GM12878 (cell line): ENCODE measurements around the gene CAB39. TPM values are rescaled to one million over a fixed set of nuclear protein-coding genes. Genes with fewer than 3 reads are reported as not detected.

Experiments used
- ATAC-seq: fragments of 200-7000 bp; cut with Tn5 transposase; 3 replicates; pipeline ENCODE4 v1.9.1; 2020; ENCODE audit warnings: mild to moderate bottlenecking, moderate library complexity
- BruUV-seq: library from RNA; stranded (reverse); fragments of 400-500 nt; replicated peaks from 2 replicates; lab custom pipeline; 2021; lab: Mats Ljungman, UMichigan
- CTCF ChIA-PET: fragments of 300-600 bp; sonication (Branson Sonifier 250); formaldehyde crosslinking; extraction: SDS; loops from one replicate; lab custom pipeline; 2021; ENCODE audit warnings: inconsistent platforms; lab: Yijun Ruan, JAX
- POLR2A ChIA-PET: fragments of 350-600 bp; formaldehyde crosslinking; extraction: SDS; loops from one replicate; lab custom pipeline; 2021; ENCODE audit warnings: inconsistent platforms; lab: Charles Lee
- RAD21 ChIA-PET: fragments of 300-600 bp; sonication (Branson Sonifier 250); formaldehyde crosslinking; loops from one replicate; lab custom pipeline; 2023; ENCODE audit warnings: antibody characterized with exemption; ENCODE audit not compliant: unreplicated experiment; lab: Charles Lee
- SMC1A ChIA-PET: fragments of 300-600 bp; sonication (Branson Sonifier 250); formaldehyde crosslinking; loops from one replicate; lab custom pipeline; 2023; ENCODE audit not compliant: unreplicated experiment, uncharacterized antibody; lab: Charles Lee
- DNase-seq: peaks from one replicate; pipeline ENCODE4 v3.0.0-alpha.2; 2011; ENCODE audit warnings: low read depth, low spot score
- FAIRE-seq: peaks from 3 replicates; lab custom pipeline; 2011; peaks lifted over from hg19 to GRCh38; lab: Jason Lieb, UNC
- H2AFZ ChIP-seq: 2 replicates; pipeline ENCODE4 v1.6.0; 2011; ENCODE audit warnings: low read depth, low read length, control low read depth; ENCODE audit not compliant: control insufficient read depth
- H3K27ac ChIP-seq: 2 replicates; pipeline ENCODE4 v1.5.1; 2011; ENCODE audit warnings: control low read depth; ENCODE audit not compliant: control insufficient read depth, insufficient read depth
- H3K27me3 ChIP-seq, 2 experiments: replicated peaks in 1 of 2; 2 replicates each; pipeline versions ENCODE4 v1.6.0 to v1.6.1; 2011; ENCODE audit warnings: low read length in 1 of 2; ENCODE audit not compliant: control insufficient read depth in 2 of 2, insufficient read depth in 2 of 2
- H3K36me3 ChIP-seq, 2 experiments: 2 replicates each; pipeline ENCODE4 v1.5.1; 2011; ENCODE audit warnings: low read length in 1 of 2; ENCODE audit not compliant: control insufficient read depth in 2 of 2, insufficient read depth in 2 of 2
- H3K4me1 ChIP-seq: 2 replicates; pipeline ENCODE4 v1.6.1; 2011; ENCODE audit warnings: mild to moderate bottlenecking, low read length, moderate library complexity, mixed read lengths; ENCODE audit not compliant: control insufficient read depth, insufficient read depth
- H3K4me2 ChIP-seq: 2 replicates; pipeline ENCODE4 v1.6.0; 2011; ENCODE audit warnings: control low read depth; ENCODE audit not compliant: control insufficient read depth, insufficient read depth
- H3K4me3 ChIP-seq: fragments of 200-600 bp; sonication (generic); 2 replicates; pipeline ENCODE4 v1.5.1; 2016
- H3K79me2 ChIP-seq: 2 replicates; pipeline ENCODE4 v1.6.0; 2011; ENCODE audit warnings: low read length; ENCODE audit not compliant: control insufficient read depth, insufficient read depth
- H3K9ac ChIP-seq: 2 replicates; pipeline ENCODE4 v1.8.0; 2011; ENCODE audit warnings: low read length, control low read depth, mixed read lengths; ENCODE audit not compliant: control insufficient read depth, insufficient read depth
- H3K9me3 ChIP-seq: replicated peaks from 3 replicates; pipeline ENCODE4 v1.5.1; 2011; ENCODE audit warnings: mild to moderate bottlenecking, low read length; ENCODE audit not compliant: control insufficient read depth, insufficient read depth
- H4K20me1 ChIP-seq: 2 replicates; pipeline ENCODE4 v1.6.0; 2011; ENCODE audit not compliant: control insufficient read depth, insufficient read depth
- BCL3 ChIP-seq: IDR thresholded peaks from 2 replicates; pipeline ENCODE4 v1.6.1; 2011; ENCODE audit warnings: borderline replicate concordance, low read depth, mild to moderate bottlenecking, moderate library complexity, low read length; ENCODE audit not compliant: insufficient read depth, poor library complexity, severe bottlenecking
- CREB1 ChIP-seq: IDR thresholded peaks from 2 replicates; pipeline ENCODE4 v1.6.1; 2012; ENCODE audit warnings: low read depth, mild to moderate bottlenecking, inconsistent platforms
- E2F8 ChIP-seq: fragments of 450-650 bp; IDR thresholded peaks from 2 replicates; pipeline ENCODE4 v1.6.1; 2018; ENCODE audit warnings: mild to moderate bottlenecking, low read depth, moderate library complexity; ENCODE audit not compliant: partially characterized antibody
- E4F1 ChIP-seq: fragments of 450-650 bp; IDR thresholded peaks from 2 replicates; pipeline ENCODE4 v1.6.1; 2018; ENCODE audit warnings: borderline replicate concordance, mild to moderate bottlenecking; ENCODE audit not compliant: partially characterized antibody
- EP300 ChIP-seq, 2 experiments: fragments of 150-350 bp in 1 of 2; IDR thresholded peaks; 2 replicates each; pipeline ENCODE4 v1.6.1; 2011 to 2012; ENCODE audit warnings: low read depth in 2 of 2, low read length in 2 of 2, borderline replicate concordance in 1 of 2, improper control_type of control experiment in 1 of 2, inconsistent platforms in 1 of 2; ENCODE audit not compliant: control insufficient read depth in 1 of 2
- HDAC6 ChIP-seq: fragments of 200-600 bp; sonication (generic); IDR thresholded peaks from one replicate; pipeline ENCODE4 v1.8.0; 2017; ENCODE audit warnings: antibody characterized with exemption; ENCODE audit not compliant: unreplicated experiment
- IRF4 ChIP-seq: IDR thresholded peaks from 2 replicates; pipeline ENCODE4 v1.6.1; 2011; ENCODE audit warnings: low read depth, low read length
- KLF5 ChIP-seq: fragments of 450-650 bp; IDR thresholded peaks from 2 replicates; pipeline ENCODE4 v1.6.1; 2014; ENCODE audit warnings: mild to moderate bottlenecking; ENCODE audit not compliant: partially characterized antibody
- MEF2B ChIP-seq: fragments of 450-650 bp; IDR thresholded peaks from 2 replicates; pipeline ENCODE4 v1.6.1; 2018; ENCODE audit warnings: mild to moderate bottlenecking, moderate library complexity; ENCODE audit not compliant: partially characterized antibody, poor library complexity, severe bottlenecking
- NR2C1 ChIP-seq: fragments of 450-650 bp; IDR thresholded peaks from 2 replicates; pipeline ENCODE4 v1.6.1; 2017; ENCODE audit warnings: antibody characterized with exemption, mild to moderate bottlenecking, moderate library complexity
- RB1 ChIP-seq: fragments of 450-650 bp; formaldehyde crosslinking; IDR thresholded peaks from 2 replicates; pipeline ENCODE4 v1.6.1; 2017; ENCODE audit warnings: mild to moderate bottlenecking, borderline replicate concordance
- USF2 ChIP-seq: IDR thresholded peaks from 2 replicates; pipeline ENCODE4 v1.6.1; 2011; ENCODE audit warnings: low read depth, low read length, improper control_type of control experiment, borderline replicate concordance
- ZNF207 ChIP-seq: fragments of 450-650 bp; IDR thresholded peaks from 2 replicates; pipeline ENCODE4 v1.6.1; 2014; ENCODE audit warnings: antibody characterized with exemption, mild to moderate bottlenecking, borderline replicate concordance
- ZNF384 ChIP-seq: IDR thresholded peaks from 2 replicates; pipeline ENCODE4 v1.6.1; 2012; ENCODE audit warnings: low read depth, mild to moderate bottlenecking, low read length, improper control_type of control experiment, borderline replicate concordance
- ZNF622 ChIP-seq: fragments of 450-650 bp; IDR thresholded peaks from 2 replicates; pipeline ENCODE4 v1.6.1; 2017; ENCODE audit warnings: mild to moderate bottlenecking, inconsistent platforms
- ZSCAN29 ChIP-seq: fragments of 450-650 bp; IDR thresholded peaks from 2 replicates; pipeline ENCODE4 v1.6.1; 2017; ENCODE audit warnings: mild to moderate bottlenecking, moderate library complexity
- WGBS: methylation state at CpG from one replicate; pipeline ENCODE4 v1.1.6; 2016; ENCODE audit warnings: low lambda C conversion rate; ENCODE audit not compliant: insufficient replicate concordance, insufficient coverage; ENCODE audit errors: missing lambda C conversion rate; 5-methylcytosine and 5-hydroxymethylcytosine counted together
- in situ Hi-C: fragments of 300-500 bp; cut with MboI; formaldehyde crosslinking; loops from 9 replicates; pipeline ENCODE4 v1.14.3; 2018; ENCODE audit warnings: mixed read lengths
- intact Hi-C: fragments of 100-400 bp; cut with micrococcal nuclease; formaldehyde crosslinking; loops from one replicate; pipeline ENCODE4 v1.14.2; 2022; ENCODE audit not compliant: unreplicated experiment
- polyA plus RNA-seq, 11 experiments: library from polyadenylated mRNA; depleted of rRNA in 4 of 11; unstranded in 6 of 11; stranded (reverse) in 5 of 11; fragments of >200 nt; fragmentation: Nextera tagmentation in 4 of 11; fragmentation: Illumina TruSeq in 1 of 11; extraction: Ambion mirVana in 4 of 11; extraction: Trizol in 1 of 11; gene quantifications; 1 replicate in 1 of 11; 2 replicates in 10 of 11; pipeline versions ENCODE4 v1.2.1 to v1.2.3, GENCODE V29; 2011 to 2016; ENCODE audit warnings: inconsistent platforms in 2 of 11, missing spikeins in 2 of 11, low read depth in 1 of 11
- total RNA-seq, 4 experiments: library from RNA; depleted of rRNA in 3 of 4; stranded (reverse); fragments of >200 nt in 3 of 4; fragmentation: Illumina TruSeq in 1 of 4; extraction: Trizol in 1 of 4; gene quantifications; 2 replicates each; pipeline versions ENCODE4 v1.2.1 to v1.2.3, GENCODE V29; 2013 to 2021

The CAB39 gene
- total and polyA plus RNA-seq, 10 of the 15 experiments (the other 5 are each of a cell fraction or from before 2014, with no cell fraction given) = 13.3 to 129 (median 62.9) TPM

GRCh38 chr2:230830428-230830827 is 117.8 kb downstream of the CAB39 start:
- H4K20me1 ChIP-seq = no peaks in the 10 kb centered on the region
- H3K4me1 ChIP-seq = peaks cover 5% of the 10 kb centered on the region; the same call in 1 of the 2 replicates
- POLR2A ChIA-PET = no interaction called here
- ATAC-seq = no peak
- CTCF ChIA-PET = interaction anchor here (0.7 to 1.5 kb wide), 3 partner anchors 19 to 83 kb away, joined by 3 to 4 read pairs (median 4); no protein-coding TSS in a partner anchor
- H3K79me2 ChIP-seq = no peaks in the 10 kb centered on the region
- FAIRE-seq = no peak
- no peak for DNase-seq
- in situ Hi-C loops (loop anchor here (5.0 kb wide), 1 partner anchor 157 kb away; no protein-coding TSS in a partner anchor), intact Hi-C loops (no loop called here)
- no peak overlapping the region for H3K27ac ChIP-seq
- no peak overlapping the region for H3K4me3 ChIP-seq
- peaks cover 3% of the 10 kb centered on the region; the same call in 2 of the 3 replicates for H3K9me3 ChIP-seq
- WGBS = 73% methylated on average over 7 of the region's 7 CpGs
- H3K4me2 ChIP-seq = no peak overlapping the region
- SMC1A ChIA-PET = interaction anchor here (0.9 to 1.6 kb wide), 2 partner anchors 16 to 222 kb away, joined by 3 to 5 read pairs; no protein-coding TSS in a partner anchor
- RAD21 ChIA-PET = interaction anchor here (0.6 to 1.4 kb wide), 3 partner anchors 94 to 622 kb away, joined by 3 to 5 read pairs (median 3); partner anchors contain the start of gene GPR55
- H2AFZ ChIP-seq = no peak overlapping the region
- no peaks in the 10 kb centered on the region; a peak in 1 of 4 replicates for H3K27me3 ChIP-seq
- no peak overlapping the region for H3K9ac ChIP-seq
- no TSS peak for BruUV-seq
- no peaks in the 10 kb centered on the region for H3K36me3 ChIP-seq
- TF ChIP-seq BCL3 = no peak
- no peak for TF ChIP-seq NR2C1
- TF ChIP-seq IRF4 = no peak
- no peak for TF ChIP-seq E2F8
- no peak for TF ChIP-seq KLF5
- no peak for TF ChIP-seq ZNF384
- no peak for TF ChIP-seq HDAC6
- TF ChIP-seq ZNF622 = no peak
- TF ChIP-seq RB1 = no peak
- TF ChIP-seq USF2 = no peak
- TF ChIP-seq E4F1 = no peak
- no peak for TF ChIP-seq EP300 (IDR thresholded peaks at IDR 0.05; ENCODE audit: borderline replicate concordance in 1 of 2, control insufficient read depth in 1 of 2, low read depth in 2 of 2, low read length in 2 of 2)
- TF ChIP-seq ZSCAN29 = no peak
- TF ChIP-seq CREB1 = no peak
- TF ChIP-seq MEF2B = no peak
- TF ChIP-seq ZNF207 = no peak
